HG03045 (cell line): Measurements from ENCODE around the gene TBL1X.

Source experiments
- ATAC-seq: cut with Tn5 transposase; IDR thresholded peaks from one replicate; pipeline ENCODE4 v1.9.1; 2021; ENCODE audit warnings: mild to moderate bottlenecking, moderate library complexity; ENCODE audit not compliant: unreplicated experiment

Gene TBL1X

DNA sequence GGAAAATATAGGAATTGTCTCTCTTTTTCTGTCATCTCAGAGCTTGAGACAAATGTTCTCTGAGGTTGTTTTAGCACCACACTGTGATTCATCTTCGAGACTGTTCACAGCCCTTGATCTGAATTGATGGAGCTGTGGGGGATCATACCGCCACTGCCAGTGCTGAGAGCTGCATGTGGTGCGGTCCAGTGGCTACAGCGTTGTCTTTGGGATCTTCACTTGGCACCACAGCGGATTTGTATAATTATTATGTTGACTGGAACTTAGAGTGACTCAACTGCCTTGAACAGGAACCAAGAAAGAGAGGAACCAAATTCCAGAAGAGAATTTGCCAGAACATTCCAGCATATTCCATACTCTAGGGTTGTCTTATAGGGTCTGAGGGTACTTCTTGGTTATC is 29.1 kb downstream of the TBL1X start:
- ATAC-seq, result no peak

- ATAC-seq, result no peak
These were observed 29.9 kb downstream of the TBL1X start for GRCh38 chrX:9494771-9495170.

DNA sequence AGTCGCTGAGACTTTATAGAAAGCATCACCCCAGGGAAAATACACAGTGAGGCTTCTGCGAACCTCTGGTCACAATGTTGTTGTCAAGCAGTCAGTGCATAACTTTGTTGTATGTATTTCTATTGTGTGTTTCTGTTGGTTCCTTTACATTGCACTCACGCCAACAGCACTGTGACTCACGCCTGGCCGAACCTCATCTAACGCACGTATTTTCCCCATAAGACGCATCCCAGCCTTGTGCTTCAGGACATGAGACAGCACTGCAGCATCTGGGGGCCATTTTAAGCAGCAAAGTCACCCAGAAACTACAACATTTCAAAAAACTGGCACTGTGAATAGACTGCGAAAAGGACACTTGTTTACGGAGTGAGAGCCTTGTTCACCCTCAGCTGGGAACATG is 30.6 kb downstream of the TBL1X start:
- no peak for ATAC-seq

- ATAC-seq, result no peak
These were observed 33.4 kb downstream of the TBL1X start for GRCh38 chrX:9498236-9498635.

DNA sequence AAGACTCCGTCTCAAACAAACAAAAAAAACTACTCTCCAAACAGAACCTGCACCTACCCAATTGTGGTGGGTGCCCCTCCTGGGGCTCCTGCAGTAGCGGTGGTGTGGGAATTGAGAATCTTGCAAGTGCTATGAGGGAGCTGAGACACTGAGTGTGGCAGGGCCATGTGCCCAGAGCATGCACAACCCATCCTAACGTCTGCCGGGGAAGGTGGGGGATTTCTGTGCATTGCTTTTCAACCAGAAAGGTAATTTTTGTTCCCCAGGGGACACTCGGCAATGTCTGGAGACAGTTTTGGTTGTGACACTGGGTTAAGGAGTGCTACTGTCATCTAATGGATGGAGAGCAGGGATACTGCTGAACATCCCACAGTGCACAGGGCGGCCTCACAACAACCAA is 35.7 kb downstream of the TBL1X start:
- ATAC-seq, result no peak

GRCh38 chrX:9501362-9501761 is 36.5 kb downstream of the TBL1X start:
- no peak for ATAC-seq

- ATAC-seq, result no peak
These were observed 38.4 kb downstream of the TBL1X start for GRCh38 chrX:9503261-9503660.

DNA sequence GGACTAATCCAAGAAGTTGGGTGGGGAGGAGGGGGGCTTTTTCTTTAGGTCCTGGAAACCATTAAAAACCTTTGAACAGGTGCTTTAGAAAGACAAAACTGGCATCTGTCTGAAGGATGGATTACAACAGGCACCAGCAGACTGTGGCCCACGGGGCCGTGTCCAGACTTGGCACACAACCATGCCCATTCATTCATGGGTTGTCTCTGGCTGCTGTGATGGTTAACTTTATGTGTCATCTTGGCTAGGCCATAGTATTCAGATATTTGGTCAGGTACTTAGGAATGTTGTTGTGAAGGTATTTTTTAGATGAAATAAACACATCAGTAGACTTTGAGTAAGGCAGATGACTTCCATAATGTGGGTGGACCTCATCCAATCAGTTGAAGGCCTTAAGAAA is 45.5 kb downstream of the TBL1X start:
- no peak for ATAC-seq

- ATAC-seq, result no peak
These were observed 46.1 kb downstream of the TBL1X start for GRCh38 chrX:9510980-9511379.

GRCh38 chrX:9515489-9515888 is 50.6 kb downstream of the TBL1X start:
- ATAC-seq, result no peak

- no peak for ATAC-seq
These were observed 51.2 kb downstream of the TBL1X start for GRCh38 chrX:9515973-9516538.

DNA sequence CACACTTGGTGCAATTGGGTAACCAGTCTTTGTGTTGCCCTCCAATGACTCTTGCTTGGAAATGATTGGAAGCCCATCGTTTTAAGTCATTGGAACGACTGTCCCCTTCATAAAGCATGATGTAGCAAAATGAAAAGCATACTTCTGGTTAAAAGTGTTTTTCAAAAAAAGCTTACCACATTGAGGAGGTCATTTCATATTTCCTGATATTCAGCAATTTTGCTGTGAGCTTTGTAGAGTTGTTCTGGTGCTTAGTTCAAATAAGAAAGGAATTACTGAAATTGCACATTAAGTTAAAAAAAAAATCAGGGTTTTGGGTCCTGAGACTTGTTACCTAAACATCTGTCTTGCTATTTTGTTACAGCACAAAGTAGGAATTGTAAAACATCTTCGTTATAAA is 51.8 kb downstream of the TBL1X start:
- no peak for ATAC-seq

- no peak for ATAC-seq
These were observed 53.2 kb downstream of the TBL1X start for GRCh38 chrX:9518051-9518450.

GRCh38 chrX:9518889-9519288 is 54.0 kb downstream of the TBL1X start:
- ATAC-seq, result no peak

DNA sequence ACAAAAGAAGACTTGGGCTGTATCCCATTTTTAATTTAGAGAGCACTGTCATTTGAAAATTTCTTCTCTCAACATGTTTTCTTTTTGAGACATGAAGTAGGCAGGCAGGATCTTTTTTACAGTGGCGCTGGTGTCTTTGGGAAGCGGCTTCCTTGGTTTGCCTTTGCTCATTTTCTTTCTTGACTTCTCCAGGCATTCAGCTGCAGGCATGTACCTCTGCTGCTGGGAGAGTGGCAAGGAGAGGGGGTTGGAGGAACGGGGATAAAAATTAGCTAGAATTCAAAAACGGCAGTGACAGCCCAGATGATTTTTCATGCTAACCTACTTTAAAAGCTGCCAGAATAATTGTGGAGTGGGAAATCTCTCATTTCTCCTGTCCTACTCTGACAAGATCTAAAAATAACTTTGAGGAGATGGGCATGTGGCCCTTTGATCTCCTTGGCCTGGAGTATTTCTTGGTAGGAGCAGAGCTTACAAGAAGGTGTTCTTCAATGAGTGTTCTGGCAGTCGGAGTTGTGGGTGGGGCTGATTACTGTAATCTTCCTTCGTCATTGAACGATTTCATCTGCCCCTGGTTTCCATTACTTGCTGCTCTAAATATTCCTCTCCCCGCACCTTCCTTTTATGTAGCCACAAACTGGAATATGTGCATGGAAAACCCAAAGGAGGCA is 54.8 kb downstream of the TBL1X start:
- ATAC-seq, result no peak

GRCh38 chrX:9520217-9520590 is 55.3 kb downstream of the TBL1X start:
- ATAC-seq, result no peak

DNA sequence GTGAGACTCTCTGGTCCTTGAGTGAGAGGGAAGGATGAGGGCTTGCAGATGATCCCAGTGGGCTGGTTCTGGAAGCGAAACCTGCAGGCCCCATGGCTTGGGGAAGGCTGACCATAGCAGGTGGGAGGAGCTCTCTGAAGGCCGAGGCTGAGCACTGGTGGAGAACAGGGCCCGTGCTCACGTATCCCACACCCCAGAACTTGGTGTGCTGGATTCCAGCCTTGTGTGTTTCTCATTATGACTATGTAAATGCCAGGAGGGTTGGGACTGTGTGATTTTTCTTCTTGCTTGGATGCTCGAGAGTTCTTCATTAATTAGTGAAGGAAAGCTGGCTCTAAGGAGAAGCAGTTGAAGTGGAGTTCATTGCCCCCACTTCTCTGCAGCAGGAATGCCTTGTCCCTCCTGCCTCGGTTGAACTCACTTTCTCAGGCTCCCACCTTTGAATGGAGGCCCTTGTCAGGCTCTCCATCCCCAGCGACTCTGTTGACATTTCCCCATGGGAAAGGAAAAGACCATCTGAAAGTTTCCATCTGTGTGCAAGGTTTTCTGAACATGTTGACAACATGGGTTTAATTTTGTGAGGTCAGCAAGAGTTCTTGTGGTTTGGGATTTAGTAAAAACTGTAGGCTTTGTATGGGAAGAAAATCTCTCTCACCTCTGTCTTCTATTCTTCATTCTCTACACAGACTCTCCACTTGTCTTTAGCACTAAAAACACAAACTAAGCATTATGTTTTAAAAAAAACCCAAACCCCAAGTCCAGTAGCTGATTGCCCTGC is 57.7 kb downstream of the TBL1X start:
- ATAC-seq, result no peak

- ATAC-seq, result no peak
These were observed 60.8 kb downstream of the TBL1X start for GRCh38 chrX:9525511-9526248.

GRCh38 chrX:9526965-9527364 is 62.1 kb downstream of the TBL1X start:
- ATAC-seq, result no peak

DNA sequence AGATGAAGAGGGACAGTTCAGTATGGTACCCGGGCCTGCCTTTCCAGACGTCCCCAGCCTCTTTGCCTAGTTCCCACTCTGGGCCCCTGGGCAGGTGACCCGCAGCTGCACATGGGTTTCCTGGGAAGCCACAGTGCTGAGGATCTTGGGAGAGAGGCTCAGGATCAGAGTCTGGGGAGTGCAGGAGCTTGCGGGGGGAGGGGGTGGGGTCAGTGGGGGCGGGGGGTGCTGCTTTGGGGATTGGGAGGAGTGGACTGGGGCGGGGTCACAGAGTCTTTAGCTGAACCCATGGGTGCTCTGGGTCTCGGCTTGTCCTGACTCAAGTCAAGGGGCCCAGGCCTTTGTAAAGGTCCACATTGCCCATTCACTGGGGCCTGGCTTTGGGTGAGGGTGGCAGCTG is 63.6 kb downstream of the TBL1X start:
- ATAC-seq, result no peak

GRCh38 chrX:9529223-9529622 is 64.4 kb downstream of the TBL1X start:
- ATAC-seq, result no peak

- ATAC-seq, result peak; percentile 78
These were observed 66.0 kb downstream of the TBL1X start for GRCh38 chrX:9530848-9531274.
